HG03103 (cell line): ENCODE data around the gene HOXD1.

Source experiments
- ATAC-seq: cut with Tn5 transposase; IDR thresholded peaks from one replicate; pipeline ENCODE4 v1.9.1; 2021; ENCODE audit warnings: low read depth; ENCODE audit not compliant: unreplicated experiment

HOXD1 gene

GRCh38 chr2:176178757-176179295 is 9.6 kb upstream of the HOXD1 start:
- no peak for ATAC-seq

GRCh38 chr2:176181551-176181950 is 6.9 kb upstream of the HOXD1 start:
- ATAC-seq, result no peak

GRCh38 chr2:176182671-176183070 is 5.8 kb upstream of the HOXD1 start:
- ATAC-seq, result no peak

GRCh38 chr2:176184749-176185148 is 3.7 kb upstream of the HOXD1 start:
- ATAC-seq, result no peak

- no peak for ATAC-seq
These were observed 2.4 kb upstream of the HOXD1 start for GRCh38 chr2:176186024-176186423.

GRCh38 chr2:176187200-176187898 is 1.1 kb upstream of the HOXD1 start:
- no peak for ATAC-seq

- no peak for ATAC-seq
These were observed 559 bp downstream of the HOXD1 start for GRCh38 chr2:176188774-176189680.

GRCh38 chr2:176189681-176190641 is 1.5 kb downstream of the HOXD1 start:
- no peak for ATAC-seq

GRCh38 chr2:176192351-176192750 is 3.9 kb downstream of the HOXD1 start:
- no peak for ATAC-seq

- no peak for ATAC-seq
These were observed 4.6 kb downstream of the HOXD1 start for GRCh38 chr2:176193048-176193447.

- ATAC-seq, result no peak
These were observed 11.4 kb downstream of the HOXD1 start for GRCh38 chr2:176199902-176200301.

GRCh38 chr2:176200971-176201370 is 12.5 kb downstream of the HOXD1 start:
- ATAC-seq, result no peak

- ATAC-seq, result no peak
These were observed 14.0 kb downstream of the HOXD1 start for GRCh38 chr2:176202491-176202890.

GRCh38 chr2:176205126-176205525 is 16.7 kb downstream of the HOXD1 start:
- ATAC-seq, result no peak

GRCh38 chr2:176206136-176206535 is 17.7 kb downstream of the HOXD1 start:
- ATAC-seq, result no peak

GRCh38 chr2:176206682-176207081 is 18.2 kb downstream of the HOXD1 start:
- ATAC-seq, result no peak

GRCh38 chr2:176211110-176211509 is 22.6 kb downstream of the HOXD1 start:
- no peak for ATAC-seq

- no peak for ATAC-seq
These were observed 23.8 kb downstream of the HOXD1 start for GRCh38 chr2:176212276-176212675.

- no peak for ATAC-seq
These were observed 24.9 kb downstream of the HOXD1 start for GRCh38 chr2:176213406-176213805.

GRCh38 chr2:176227874-176228273 is 39.4 kb downstream of the HOXD1 start:
- no peak for ATAC-seq
